ENCODE data around the gene NRBP1.

GRCh38 chr2:27428213-27428977 lies at the start of gene NRBP1:
- peak; percentile 6 for TF ChIP-seq CTCF (IDR thresholded peaks at IDR 0.05)
- no peak for TF ChIP-seq EZH2phosphoT487 (IDR thresholded peaks at IDR 0.05)
- TF ChIP-seq EZH2 (IDR thresholded peaks at IDR 0.05): no peak
